Hepatocyte (in vitro differentiated cells): ENCODE results near the gene SPATA2L.

Experiments used
- EZH2 ChIP-seq: fragments of 200-600 bp; sonication (generic); IDR thresholded peaks from 2 replicates; pipeline ENCODE4 v1.6.1; 2016; ENCODE audit warnings: antibody characterized with exemption, mild to moderate bottlenecking, borderline replicate concordance
- TF ChIP-seq, protein P1 (sequence below): fragments of 200-600 bp; sonication (generic); IDR thresholded peaks from 2 replicates; pipeline ENCODE4 v1.5.1; 2016; ENCODE audit warnings: antibody characterized with exemption, mild to moderate bottlenecking; ENCODE audit not compliant: poor library complexity

DNA sequence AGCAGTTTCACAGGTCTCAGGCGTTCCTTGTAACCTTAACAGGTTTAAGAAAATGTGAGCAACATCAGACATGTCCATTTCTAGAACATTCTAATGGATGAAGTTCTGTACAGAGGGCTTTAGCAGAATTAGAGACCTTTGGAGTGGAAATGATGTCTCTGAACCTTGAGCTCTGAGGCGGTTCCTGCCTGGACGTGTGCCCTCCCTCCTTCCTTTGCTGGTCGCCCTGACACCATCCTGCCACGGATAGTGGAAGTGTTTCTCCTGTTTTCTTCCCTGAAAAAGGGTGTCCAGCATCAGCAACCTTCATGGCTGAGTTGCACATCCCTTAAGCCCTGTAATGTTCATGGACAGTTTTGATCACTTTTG, 32.7 kb downstream of the SPATA2L start:
- no peak for TF ChIP-seq EZH2
- TF ChIP-seq, protein P1, sequence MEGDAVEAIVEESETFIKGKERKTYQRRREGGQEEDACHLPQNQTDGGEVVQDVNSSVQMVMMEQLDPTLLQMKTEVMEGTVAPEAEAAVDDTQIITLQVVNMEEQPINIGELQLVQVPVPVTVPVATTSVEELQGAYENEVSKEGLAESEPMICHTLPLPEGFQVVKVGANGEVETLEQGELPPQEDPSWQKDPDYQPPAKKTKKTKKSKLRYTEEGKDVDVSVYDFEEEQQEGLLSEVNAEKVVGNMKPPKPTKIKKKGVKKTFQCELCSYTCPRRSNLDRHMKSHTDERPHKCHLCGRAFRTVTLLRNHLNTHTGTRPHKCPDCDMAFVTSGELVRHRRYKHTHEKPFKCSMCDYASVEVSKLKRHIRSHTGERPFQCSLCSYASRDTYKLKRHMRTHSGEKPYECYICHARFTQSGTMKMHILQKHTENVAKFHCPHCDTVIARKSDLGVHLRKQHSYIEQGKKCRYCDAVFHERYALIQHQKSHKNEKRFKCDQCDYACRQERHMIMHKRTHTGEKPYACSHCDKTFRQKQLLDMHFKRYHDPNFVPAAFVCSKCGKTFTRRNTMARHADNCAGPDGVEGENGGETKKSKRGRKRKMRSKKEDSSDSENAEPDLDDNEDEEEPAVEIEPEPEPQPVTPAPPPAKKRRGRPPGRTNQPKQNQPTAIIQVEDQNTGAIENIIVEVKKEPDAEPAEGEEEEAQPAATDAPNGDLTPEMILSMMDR = no peak
